ENCODE data around the gene GPI. TPM values are rescaled to one million over a fixed set of nuclear protein-coding genes. Genes with fewer than 3 reads are reported as not detected.
"Not testable (repeated sequence)": the region's sequence is repeated elsewhere in the genome, so short reads cannot be mapped to it uniquely, and the experiment has no call there.

GPI gene
- total RNA-seq, 1 donor = 102 TPM

DNA sequence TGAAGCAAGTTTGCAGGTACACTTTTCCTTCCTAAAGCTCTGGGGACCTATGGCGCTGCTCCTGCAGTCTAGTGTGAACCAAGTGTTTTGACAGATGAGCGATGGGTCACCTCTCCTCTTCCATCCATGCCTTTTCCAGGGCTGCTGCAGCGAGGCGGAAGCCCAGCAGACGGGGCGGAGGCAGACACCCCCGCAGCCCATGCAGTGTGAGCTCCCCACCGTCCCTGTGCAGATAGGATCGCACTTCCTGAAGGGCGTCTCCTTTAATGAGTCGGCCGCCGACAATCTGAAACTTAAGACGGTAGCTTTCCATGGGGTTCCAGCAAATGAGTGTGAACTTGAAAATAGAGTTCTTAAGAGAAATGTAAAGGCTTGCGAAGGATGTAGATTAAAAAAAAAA, 37.1 kb upstream of the GPI start:
- no peak overlapping the region for H3K4me3 ChIP-seq (ENCODE audit: low read depth, low read length)
- no peak for DNase-seq (ENCODE audit: low read depth)
- TF ChIP-seq, protein P1, sequence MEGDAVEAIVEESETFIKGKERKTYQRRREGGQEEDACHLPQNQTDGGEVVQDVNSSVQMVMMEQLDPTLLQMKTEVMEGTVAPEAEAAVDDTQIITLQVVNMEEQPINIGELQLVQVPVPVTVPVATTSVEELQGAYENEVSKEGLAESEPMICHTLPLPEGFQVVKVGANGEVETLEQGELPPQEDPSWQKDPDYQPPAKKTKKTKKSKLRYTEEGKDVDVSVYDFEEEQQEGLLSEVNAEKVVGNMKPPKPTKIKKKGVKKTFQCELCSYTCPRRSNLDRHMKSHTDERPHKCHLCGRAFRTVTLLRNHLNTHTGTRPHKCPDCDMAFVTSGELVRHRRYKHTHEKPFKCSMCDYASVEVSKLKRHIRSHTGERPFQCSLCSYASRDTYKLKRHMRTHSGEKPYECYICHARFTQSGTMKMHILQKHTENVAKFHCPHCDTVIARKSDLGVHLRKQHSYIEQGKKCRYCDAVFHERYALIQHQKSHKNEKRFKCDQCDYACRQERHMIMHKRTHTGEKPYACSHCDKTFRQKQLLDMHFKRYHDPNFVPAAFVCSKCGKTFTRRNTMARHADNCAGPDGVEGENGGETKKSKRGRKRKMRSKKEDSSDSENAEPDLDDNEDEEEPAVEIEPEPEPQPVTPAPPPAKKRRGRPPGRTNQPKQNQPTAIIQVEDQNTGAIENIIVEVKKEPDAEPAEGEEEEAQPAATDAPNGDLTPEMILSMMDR (IDR thresholded peaks at IDR 0.05; ENCODE audit: insufficient read depth, low read depth, low read length) = no peak

DNA sequence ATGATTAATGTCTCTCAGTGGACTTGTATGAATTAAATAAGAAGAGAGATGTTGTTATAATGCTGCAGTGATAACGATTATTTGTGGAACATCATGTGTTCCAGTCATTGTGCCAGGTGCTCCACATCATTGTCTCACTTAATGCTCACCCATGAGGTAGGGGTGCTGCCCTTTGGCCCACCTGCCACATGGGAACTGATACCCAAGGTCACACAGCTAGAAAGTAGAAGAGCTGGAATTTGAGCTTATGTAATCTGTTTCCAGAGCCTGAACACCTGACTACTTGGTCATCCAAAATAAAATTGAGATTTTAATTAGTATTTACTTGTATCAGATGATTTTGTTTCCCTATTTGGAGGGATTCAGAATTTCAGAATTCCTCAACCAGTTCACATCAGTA, 36.0 kb upstream of the GPI start:
- H3K4me3 ChIP-seq (ENCODE audit: low read depth, low read length) = no peak overlapping the region
- TF ChIP-seq, protein P1 (IDR thresholded peaks at IDR 0.05; ENCODE audit: insufficient read depth, low read depth, low read length) = no peak
- DNase-seq (ENCODE audit: low read depth) = no peak

DNA sequence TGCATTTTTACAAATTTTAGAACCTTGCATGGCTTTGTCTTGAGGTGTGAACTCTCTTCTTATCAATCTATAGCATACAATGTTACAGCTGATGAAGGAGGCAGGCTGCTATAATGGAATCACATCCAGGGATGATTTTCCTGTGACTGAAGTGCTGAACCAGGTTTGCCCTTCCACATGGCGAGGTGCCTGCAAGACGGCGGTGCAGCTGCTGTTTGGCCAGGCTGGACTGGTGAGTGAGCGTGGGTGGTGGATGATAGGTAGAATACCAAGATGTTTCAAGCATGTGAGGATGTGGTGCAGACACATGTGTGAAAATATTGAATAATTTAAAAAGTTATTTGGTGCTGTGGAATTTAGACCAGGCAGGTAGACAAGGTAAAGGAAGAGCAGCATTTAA, 34.9 kb upstream of the GPI start:
- no peak overlapping the region for H3K4me3 ChIP-seq (ENCODE audit: low read depth, low read length)
- TF ChIP-seq, protein P1 (IDR thresholded peaks at IDR 0.05; ENCODE audit: insufficient read depth, low read depth, low read length) = no peak
- no peak for DNase-seq (ENCODE audit: low read depth)

DNA sequence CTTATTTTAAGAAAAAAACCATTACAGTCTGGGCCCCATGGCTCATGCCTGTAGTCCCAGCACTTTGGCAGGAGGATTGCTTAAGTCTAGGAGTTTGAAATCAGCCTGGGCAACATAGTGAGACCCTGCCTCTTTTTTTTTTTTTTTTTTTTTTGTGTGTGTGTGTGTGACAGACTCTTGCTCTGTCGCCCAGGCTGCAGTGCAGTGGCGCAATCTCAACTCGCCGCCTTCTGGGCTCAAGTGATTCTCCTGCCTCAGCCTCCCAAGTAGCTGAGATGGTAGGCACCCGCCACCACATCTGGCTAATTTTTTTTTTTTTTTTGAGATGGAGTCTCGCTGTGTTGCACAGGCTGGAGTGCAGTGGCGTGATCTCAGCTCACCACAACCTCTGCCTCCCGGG, 34.4 kb upstream of the GPI start:
- DNase-seq (ENCODE audit: low read depth); H3K4me3 ChIP-seq (ENCODE audit: low read depth, low read length): not testable (repeated sequence)

DNA sequence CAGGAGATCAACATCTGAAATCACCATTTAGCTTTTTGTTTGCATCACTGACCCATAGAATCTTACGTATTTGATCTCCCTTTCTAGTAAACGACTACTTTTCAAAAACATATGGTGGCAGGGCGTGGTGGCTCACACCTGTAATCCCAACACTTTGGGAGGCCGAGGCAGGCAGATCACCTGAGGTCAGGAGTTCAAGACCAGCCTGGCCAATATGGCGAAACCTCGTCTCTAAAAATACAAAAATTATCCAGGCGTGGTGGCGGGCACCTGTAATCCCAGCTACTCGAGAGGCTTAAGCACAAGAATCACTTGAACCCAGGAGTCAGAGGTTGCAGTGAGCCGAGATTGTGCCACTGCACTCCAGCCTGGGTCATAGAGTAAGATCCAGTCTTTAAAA, 33.4 kb upstream of the GPI start:
- not testable (repeated sequence) for H3K4me3 ChIP-seq (ENCODE audit: low read depth, low read length); DNase-seq (ENCODE audit: low read depth)

DNA sequence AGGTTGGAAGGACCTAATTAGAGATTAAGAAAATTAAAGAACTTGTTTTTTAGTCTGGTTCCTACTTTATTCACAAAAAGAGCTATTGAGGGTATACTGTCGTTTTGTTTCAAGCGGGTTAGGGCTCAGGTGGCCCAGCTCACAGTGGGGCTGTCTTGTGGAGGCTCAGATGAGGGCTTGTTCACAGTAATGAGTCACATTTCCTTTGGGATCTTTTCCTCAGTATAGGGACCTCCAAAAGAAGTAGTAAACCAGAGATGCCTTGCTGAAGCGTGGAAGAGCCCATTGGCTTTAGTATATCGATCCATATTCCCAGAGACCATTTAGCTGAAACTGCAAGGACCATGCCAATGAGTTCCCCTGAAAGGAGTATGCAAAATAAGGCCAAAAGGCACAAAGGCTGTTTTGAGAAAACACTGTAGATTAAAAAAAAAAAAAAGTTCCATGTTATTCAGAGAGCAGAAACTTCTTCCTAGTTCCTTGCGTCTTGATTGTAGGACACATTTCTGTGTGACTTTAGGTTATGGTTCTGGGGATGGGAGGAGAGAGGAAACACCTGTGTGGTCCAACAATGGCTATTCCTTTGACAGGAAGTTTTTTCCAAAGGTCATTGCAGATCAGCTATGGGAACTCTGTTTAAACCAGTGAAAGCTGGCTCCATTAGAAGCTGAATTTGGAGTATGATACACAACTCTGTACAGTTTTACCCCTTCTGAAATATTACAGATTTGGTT, 32.8 kb upstream of the GPI start:
- no peak for DNase-seq (ENCODE audit: low read depth)
- TF ChIP-seq, protein P1 (IDR thresholded peaks at IDR 0.05; ENCODE audit: insufficient read depth, low read depth, low read length) = no peak

DNA sequence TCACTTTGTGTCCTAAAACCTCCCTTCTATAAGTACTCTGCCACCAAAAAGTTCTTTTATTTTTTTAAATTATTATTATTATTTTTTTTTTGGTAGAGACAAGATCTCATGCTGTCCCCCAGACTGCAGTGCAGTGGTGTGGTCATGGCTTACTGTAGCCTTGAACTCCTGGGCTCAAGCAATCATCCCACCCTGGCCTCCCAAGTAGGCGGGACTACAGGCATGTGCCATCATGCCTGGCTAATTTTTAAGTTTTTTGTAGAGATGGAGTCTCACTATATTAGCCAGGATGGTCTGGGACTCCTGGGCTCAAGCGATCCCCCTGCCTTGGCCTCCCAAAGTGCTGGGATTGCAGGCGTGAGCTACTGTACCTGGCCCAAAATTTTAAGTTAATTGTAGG, 29.1 kb upstream of the GPI start:
- H3K4me3 ChIP-seq (ENCODE audit: low read depth, low read length) = no peak overlapping the region
- TF ChIP-seq, protein P1 (IDR thresholded peaks at IDR 0.05; ENCODE audit: insufficient read depth, low read depth, low read length) = no peak
- no peak for DNase-seq (ENCODE audit: low read depth)

More for the DNA sequence above, 32.8 kb upstream of the GPI start:
- no peak overlapping the region for H3K4me3 ChIP-seq (ENCODE audit: low read depth, low read length)

DNA sequence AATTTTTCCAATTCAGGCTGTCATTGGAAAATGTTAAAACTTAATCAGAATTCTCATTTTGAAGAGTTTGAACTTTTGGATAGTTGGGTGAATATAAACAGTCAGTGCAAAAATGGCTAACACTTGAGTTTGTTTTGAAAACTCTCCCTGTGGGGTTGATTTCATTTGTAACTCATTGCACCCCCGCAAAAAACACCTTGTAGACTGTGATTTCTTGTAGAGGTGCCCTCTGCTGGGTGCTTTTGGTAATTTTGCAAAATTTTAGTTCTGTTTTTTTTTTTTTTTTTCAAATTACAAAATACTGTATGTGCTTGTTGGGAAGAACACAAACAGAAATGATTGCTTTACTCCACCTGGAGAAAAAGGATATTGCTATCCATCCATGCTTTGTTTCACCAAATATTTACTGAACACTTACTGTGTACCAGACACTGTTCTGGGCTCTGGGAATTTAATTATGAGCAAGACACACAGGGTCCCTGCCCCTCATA, 28.2 kb upstream of the GPI start:
- DNase-seq (ENCODE audit: low read depth) = peak; percentile 48
- H3K4me3 ChIP-seq (ENCODE audit: low read depth, low read length) = no peak overlapping the region
- TF ChIP-seq, protein P1 (IDR thresholded peaks at IDR 0.05; ENCODE audit: insufficient read depth, low read depth, low read length) = peak; percentile 64

Data from fibroblast of villous mesenchyme (primary cell).